Cortex of kidney (tissue), 1 donor: ENCODE results near the gene CALY.

ENCODE experiments used
- DNase-seq: peaks from one replicate; lab custom pipeline; 2025; lab: John Stamatoyannopoulos, UW

CALY gene

GRCh38 chr10:133366130-133366478 lies 29.4 kb upstream of the CALY start:
- no peak for DNase-seq

GRCh38 chr10:133365461-133366129 lies 28.9 kb upstream of the CALY start:
- no peak for DNase-seq

- no peak for DNase-seq
Measured at GRCh38 chr10:133364645-133365431, 28.1 kb upstream of the CALY start.

GRCh38 chr10:133362846-133363245 lies 26.1 kb upstream of the CALY start:
- no peak for DNase-seq

- no peak for DNase-seq
Measured at GRCh38 chr10:133361773-133362441, 25.2 kb upstream of the CALY start.

- no peak for DNase-seq
Measured at GRCh38 chr10:133361227-133361626, 24.5 kb upstream of the CALY start.

GRCh38 chr10:133359972-133360610 lies 23.4 kb upstream of the CALY start:
- no peak for DNase-seq

- DNase-seq, result no peak
Measured at GRCh38 chr10:133359554-133359971, 22.9 kb upstream of the CALY start.

GRCh38 chr10:133358925-133359310 lies 22.2 kb upstream of the CALY start:
- DNase-seq, result no peak

- DNase-seq, result no peak
Measured at GRCh38 chr10:133358162-133358924, 21.6 kb upstream of the CALY start.

GRCh38 chr10:133357285-133358161 lies 20.8 kb upstream of the CALY start, which contains the start of gene FUOM:
Gene FUOM (minus strand): TSS chr10:133358019. CDS start chr10:133358007, 12 bp downstream.
- no peak for DNase-seq

- DNase-seq, result no peak
Measured at GRCh38 chr10:133356549-133357284, 20.0 kb upstream of the CALY start.

GRCh38 chr10:133355991-133356390 lies 19.3 kb upstream of the CALY start:
- DNase-seq, result no peak

GRCh38 chr10:133355266-133355665 lies 18.6 kb upstream of the CALY start:
- DNase-seq, result no peak

- DNase-seq, result no peak
Measured at GRCh38 chr10:133354672-133355240, 18.1 kb upstream of the CALY start.

- DNase-seq, result no peak
Measured at GRCh38 chr10:133353988-133354605, 17.4 kb upstream of the CALY start.

GRCh38 chr10:133353202-133353959 lies 16.7 kb upstream of the CALY start:
- DNase-seq, result no peak
